ENCODE measurements around the gene ARHGAP24. TPM values are rescaled to one million over a fixed set of nuclear protein-coding genes. Genes with fewer than 3 reads are reported as not detected.

Gene ARHGAP24
- polyA plus RNA-seq, 2 of the 4 experiments (the other 2 are of a cell fraction): 1.7 to 12.1 TPM

DNA sequence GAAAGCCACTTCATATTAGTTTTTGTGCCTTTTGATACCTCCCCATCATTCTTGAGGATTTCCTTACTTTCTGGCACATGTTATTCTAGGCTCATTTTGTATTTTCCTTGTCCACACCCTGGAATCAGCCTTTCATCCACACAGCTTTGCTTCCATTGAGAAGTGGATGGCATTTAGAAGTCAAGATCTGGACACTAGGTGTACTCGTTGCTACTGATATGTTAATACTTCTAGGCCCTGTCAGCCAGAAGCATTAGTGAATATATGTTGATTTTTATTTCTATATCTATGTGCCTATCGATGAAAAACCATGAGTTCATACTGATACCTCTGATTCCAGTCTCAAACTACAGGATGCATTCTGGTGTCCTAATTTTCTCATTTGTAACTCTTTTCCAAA, 73.2 kb downstream of the ARHGAP24 start:
- CTCF ChIA-PET: no interaction called here
- H3K4me1 ChIP-seq: no peaks in the 10 kb centered on the region
- POLR2A ChIA-PET: no interaction called here
- DNase-seq (ENCODE audit: low read depth in 1 of 2, low spot score in 1 of 2): peak in 1 of 2 experiments; percentile 3
- WGBS (ENCODE audit: missing lambda C conversion rate): 65% methylated on average over 2 of the region's 2 CpGs
- H3K27ac ChIP-seq: no peak overlapping the region
- TF ChIP-seq, protein P1, sequence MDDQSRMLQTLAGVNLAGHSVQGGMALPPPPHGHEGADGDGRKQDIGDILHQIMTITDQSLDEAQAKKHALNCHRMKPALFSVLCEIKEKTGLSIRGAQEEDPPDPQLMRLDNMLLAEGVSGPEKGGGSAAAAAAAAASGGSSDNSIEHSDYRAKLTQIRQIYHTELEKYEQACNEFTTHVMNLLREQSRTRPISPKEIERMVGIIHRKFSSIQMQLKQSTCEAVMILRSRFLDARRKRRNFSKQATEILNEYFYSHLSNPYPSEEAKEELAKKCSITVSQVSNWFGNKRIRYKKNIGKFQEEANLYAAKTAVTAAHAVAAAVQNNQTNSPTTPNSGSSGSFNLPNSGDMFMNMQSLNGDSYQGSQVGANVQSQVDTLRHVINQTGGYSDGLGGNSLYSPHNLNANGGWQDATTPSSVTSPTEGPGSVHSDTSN (IDR thresholded peaks at IDR 0.05): no peak
- TF ChIP-seq NR3C1 (IDR thresholded peaks at IDR 0.05): no peak
- TF ChIP-seq POLR2AphosphoS2 (conservative IDR thresholded peaks at IDR 0.05; ENCODE audit: low read length): no peak
- TF ChIP-seq BHLHE40 (IDR thresholded peaks at IDR 0.05; ENCODE audit: low read depth, low read length): no peak
- TF ChIP-seq, protein P2, sequence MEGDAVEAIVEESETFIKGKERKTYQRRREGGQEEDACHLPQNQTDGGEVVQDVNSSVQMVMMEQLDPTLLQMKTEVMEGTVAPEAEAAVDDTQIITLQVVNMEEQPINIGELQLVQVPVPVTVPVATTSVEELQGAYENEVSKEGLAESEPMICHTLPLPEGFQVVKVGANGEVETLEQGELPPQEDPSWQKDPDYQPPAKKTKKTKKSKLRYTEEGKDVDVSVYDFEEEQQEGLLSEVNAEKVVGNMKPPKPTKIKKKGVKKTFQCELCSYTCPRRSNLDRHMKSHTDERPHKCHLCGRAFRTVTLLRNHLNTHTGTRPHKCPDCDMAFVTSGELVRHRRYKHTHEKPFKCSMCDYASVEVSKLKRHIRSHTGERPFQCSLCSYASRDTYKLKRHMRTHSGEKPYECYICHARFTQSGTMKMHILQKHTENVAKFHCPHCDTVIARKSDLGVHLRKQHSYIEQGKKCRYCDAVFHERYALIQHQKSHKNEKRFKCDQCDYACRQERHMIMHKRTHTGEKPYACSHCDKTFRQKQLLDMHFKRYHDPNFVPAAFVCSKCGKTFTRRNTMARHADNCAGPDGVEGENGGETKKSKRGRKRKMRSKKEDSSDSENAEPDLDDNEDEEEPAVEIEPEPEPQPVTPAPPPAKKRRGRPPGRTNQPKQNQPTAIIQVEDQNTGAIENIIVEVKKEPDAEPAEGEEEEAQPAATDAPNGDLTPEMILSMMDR (IDR thresholded peaks at IDR 0.05): peak; percentile 11; the same call in 1 of the 3 replicates
- no peaks in the 10 kb centered on the region for H3K9me3 ChIP-seq
- no peak for ATAC-seq
- H3K4me3 ChIP-seq: no peak overlapping the region
- no peak for FAIRE-seq
- H3K4me2 ChIP-seq: no peak overlapping the region

DNA sequence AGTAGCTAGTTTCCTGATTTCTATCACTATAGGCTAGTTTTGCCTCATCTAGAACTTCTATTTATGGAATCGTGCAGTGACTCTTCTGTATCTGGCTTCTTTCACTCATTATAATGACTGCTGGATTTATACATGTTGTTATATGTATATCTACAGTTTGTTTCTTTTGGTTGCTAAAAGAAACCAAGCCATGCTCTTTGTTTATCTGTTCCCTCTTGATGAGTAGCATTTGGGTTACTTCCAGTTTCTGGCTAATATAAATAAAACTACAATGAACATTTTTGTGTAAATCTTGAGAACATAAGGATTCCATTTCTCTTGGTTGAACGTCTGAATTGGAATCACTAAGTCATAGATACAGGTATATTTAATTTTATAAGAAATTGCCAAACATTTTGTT, 73.9 kb downstream of the ARHGAP24 start:
- no peak for FAIRE-seq
- H3K4me1 ChIP-seq: no peaks in the 10 kb centered on the region
- DNase-seq (ENCODE audit: low read depth in 1 of 2, low spot score in 1 of 2): no peak
- 52% methylated on average over 2 of the region's 2 CpGs for WGBS (ENCODE audit: missing lambda C conversion rate)
- H3K4me2 ChIP-seq: no peak overlapping the region
- no peak for TF ChIP-seq NFE2L2 (conservative IDR thresholded peaks at IDR 0.05; ENCODE audit: low read length)
- no peak for TF ChIP-seq NPAS2 (CRISPR knock-in tag; IDR thresholded peaks at IDR 0.05; ENCODE audit: borderline replicate concordance)
- no peak for TF ChIP-seq POLR2AphosphoS2 (conservative IDR thresholded peaks at IDR 0.05; ENCODE audit: low read length)
- TF ChIP-seq SMC3 (IDR thresholded peaks at IDR 0.05): no peak
- no peak for TF ChIP-seq CBX8 (IDR thresholded peaks at IDR 0.05)
- no peak for TF ChIP-seq CBX2 (IDR thresholded peaks at IDR 0.05; ENCODE audit: borderline replicate concordance, low read depth)
- no peak for TF ChIP-seq JUNB (IDR thresholded peaks at IDR 0.05)
- no peak overlapping the region for H3K4me3 ChIP-seq
- H3K9me3 ChIP-seq: no peaks in the 10 kb centered on the region
- ATAC-seq: no peak
- ChIA-PET POLR2A (no interaction called here), CTCF (no interaction called here)
- H3K27ac ChIP-seq: no peak overlapping the region

DNA sequence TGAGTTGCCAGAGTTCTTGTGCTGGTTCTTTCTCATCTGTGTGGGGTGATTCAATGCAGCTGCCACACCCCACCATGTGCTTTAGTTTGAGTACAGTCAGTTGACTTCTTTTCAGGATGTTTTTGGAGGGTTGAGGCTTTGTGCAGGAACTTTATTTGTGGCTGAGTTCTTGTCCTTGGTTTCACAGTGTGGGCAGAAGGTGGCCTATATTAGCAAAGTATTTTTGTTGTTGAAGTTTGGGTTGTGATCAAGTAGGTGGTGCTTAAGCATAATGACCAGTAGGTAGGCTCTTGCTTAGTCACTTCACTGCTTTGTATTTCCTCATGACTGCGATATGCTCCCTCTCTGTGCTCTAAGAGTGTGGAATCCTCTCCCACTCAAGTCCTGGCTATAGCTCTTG, 80.3 kb downstream of the ARHGAP24 start:
- no peak for FAIRE-seq
- TF ChIP-seq, protein P3, sequence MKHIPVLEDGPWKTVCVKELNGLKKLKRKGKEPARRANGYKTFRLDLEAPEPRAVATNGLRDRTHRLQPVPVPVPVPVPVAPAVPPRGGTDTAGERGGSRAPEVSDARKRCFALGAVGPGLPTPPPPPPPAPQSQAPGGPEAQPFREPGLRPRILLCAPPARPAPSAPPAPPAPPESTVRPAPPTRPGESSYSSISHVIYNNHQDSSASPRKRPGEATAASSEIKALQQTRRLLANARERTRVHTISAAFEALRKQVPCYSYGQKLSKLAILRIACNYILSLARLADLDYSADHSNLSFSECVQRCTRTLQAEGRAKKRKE (CRISPR knock-in tag; IDR thresholded peaks at IDR 0.05; ENCODE audit: low read depth): no peak
- no peak for TF ChIP-seq RFX5 (IDR thresholded peaks at IDR 0.05)
- TF ChIP-seq CHD2 (IDR thresholded peaks at IDR 0.05; ENCODE audit: low read length, partially characterized antibody): no peak
- TF ChIP-seq HOXB13 (CRISPR knock-in tag; IDR thresholded peaks at IDR 0.05; ENCODE audit: low read depth): no peak
- TF ChIP-seq JUN (IDR thresholded peaks at IDR 0.05): no peak
- no peak for TF ChIP-seq MAZ (IDR thresholded peaks at IDR 0.05; ENCODE audit: borderline replicate concordance, low read depth, low read length)
- TF ChIP-seq HEYL (CRISPR knock-in tag; IDR thresholded peaks at IDR 0.05): no peak
- no peak for TF ChIP-seq RAD21 (conservative IDR thresholded peaks at IDR 0.05 in 1 of 2, IDR thresholded peaks at IDR 0.05 in 1 of 2)
- no peak for TF ChIP-seq CEBPB (IDR thresholded peaks at IDR 0.05)
- no peak for TF ChIP-seq CHD4 (IDR thresholded peaks at IDR 0.05; ENCODE audit: borderline replicate concordance)
- TF ChIP-seq FOSB (CRISPR knock-in tag; IDR thresholded peaks at IDR 0.05): no peak
- no peak for TF ChIP-seq PHF8 (IDR thresholded peaks at IDR 0.05; ENCODE audit: borderline replicate concordance, low read depth)
- TF ChIP-seq KDM1A (IDR thresholded peaks at IDR 0.05; ENCODE audit: low read depth): no peak
- no peak for TF ChIP-seq GATA3 (IDR thresholded peaks at IDR 0.05; ENCODE audit: borderline replicate concordance)
- TF ChIP-seq, protein P4, sequence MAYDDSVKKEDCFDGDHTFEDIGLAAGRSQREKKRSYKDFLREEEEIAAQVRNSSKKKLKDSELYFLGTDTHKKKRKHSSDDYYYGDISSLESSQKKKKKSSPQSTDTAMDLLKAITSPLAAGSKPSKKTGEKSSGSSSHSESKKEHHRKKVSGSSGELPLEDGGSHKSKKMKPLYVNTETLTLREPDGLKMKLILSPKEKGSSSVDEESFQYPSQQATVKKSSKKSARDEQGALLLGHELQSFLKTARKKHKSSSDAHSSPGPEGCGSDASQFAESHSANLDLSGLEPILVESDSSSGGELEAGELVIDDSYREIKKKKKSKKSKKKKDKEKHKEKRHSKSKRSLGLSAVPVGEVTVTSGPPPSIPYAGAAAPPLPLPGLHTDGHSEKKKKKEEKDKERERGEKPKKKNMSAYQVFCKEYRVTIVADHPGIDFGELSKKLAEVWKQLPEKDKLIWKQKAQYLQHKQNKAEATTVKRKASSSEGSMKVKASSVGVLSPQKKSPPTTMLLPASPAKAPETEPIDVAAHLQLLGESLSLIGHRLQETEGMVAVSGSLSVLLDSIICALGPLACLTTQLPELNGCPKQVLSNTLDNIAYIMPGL (CRISPR knock-in tag; IDR thresholded peaks at IDR 0.05; ENCODE audit: borderline replicate concordance): no peak
- TF ChIP-seq JUNB (IDR thresholded peaks at IDR 0.05): no peak
- H3K9me3 ChIP-seq: no peaks in the 10 kb centered on the region
- ATAC-seq: no peak
- ChIA-PET POLR2A (no interaction called here), CTCF (no interaction called here)
- no peak overlapping the region for H3K27ac ChIP-seq
- no peak overlapping the region for H3K4me3 ChIP-seq
- H3K4me2 ChIP-seq: no peak overlapping the region
- H3K4me1 ChIP-seq: no peaks in the 10 kb centered on the region
- WGBS (ENCODE audit: missing lambda C conversion rate): 100% methylated on average over 1 of the region's 1 CpG
- DNase-seq (ENCODE audit: low read depth in 1 of 2, low spot score in 1 of 2): no peak

All from A549 (cell line).